Smooth muscle cell of the brain vasculature (primary cell): ENCODE data around the gene FCHO1.
"Not testable (repeated sequence)": the region's sequence is repeated elsewhere in the genome, so short reads cannot be mapped to it uniquely, and the experiment has no call there.

Source experiments
- DNase-seq: peaks from one replicate; pipeline ENCODE4 v3.0.0-alpha.2; 2012; ENCODE audit warnings: low read depth, low spot score

FCHO1 gene

DNA sequence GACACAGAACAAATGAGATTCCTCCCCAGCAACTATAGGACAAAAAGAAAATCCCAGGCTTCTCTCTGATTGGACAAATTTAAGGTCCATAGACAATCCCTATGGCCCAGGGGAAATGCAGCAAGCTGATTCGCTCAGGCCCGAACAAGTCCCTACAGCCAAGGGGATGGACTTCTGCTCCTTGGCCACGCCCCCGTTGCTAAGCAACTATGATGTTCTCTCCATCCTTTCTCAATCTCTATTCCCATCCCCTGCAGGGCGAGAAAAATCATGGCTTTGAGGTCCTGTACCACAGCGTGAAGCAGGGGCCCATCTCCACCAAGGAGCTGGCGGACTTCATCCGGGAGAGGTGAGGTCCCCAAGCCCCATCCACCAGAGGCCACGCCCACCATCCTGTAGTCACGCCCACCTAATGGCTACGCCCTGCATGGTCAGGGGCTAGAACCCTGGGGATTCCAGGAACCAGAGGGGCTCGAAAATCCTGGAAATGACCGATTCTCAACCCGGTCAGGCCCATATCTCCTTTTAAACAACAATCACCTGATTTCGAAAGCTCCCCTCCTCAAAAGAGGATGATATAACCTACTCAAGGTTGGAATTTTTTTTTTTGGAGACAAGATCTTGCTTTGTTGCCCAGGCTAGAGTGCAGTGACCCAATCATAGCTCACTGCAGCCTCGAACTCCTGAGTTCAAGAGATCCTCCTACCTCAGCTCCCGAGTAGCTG lies 11.4 kb downstream of the FCHO1 start:
- no peak for DNase-seq

DNA sequence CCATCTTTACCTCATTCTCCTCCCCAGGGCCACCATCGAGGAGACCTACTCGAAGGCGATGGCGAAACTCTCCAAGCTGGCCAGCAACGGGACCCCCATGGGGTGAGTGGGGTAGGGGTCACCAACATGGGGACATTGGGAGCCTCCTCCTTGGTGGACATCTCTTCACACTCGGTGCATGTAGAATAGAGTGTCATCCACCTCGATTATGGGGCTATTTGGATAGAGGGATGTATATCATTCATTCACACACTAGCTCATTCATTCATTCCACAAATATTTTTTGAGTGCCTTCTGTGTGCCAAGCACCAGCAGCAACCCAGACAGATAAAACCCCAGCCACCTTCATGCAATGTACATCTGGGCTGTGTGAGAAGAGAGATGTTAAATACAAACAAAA lies 13.1 kb downstream of the FCHO1 start:
- DNase-seq = no peak

DNA sequence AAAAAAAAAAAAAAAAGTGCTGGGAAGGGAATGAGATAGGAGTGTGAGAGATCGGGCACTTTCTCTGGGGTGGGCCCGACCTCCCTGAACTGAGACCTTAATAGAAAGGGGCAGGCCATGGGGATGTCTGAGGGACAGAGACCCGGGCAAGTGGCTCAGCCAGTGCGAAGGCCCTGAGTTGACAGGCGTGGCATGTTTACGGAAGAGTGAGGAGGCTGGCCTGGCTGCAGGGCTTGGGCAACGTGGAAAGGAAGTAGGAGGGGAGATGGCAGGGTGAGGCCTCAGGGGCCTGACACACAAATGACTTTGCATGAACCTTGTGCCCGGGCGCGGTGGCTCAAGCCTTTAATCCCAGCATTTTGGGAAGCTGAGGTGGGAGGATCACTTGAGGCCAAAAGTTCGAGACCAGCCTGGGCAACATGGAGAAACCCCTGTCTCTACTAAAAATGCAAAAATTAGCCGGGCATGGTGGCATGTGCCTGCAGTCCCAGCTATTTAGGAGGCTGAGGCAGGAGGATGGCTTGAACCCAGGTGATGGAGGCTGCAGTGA lies 13.9 kb downstream of the FCHO1 start:
- DNase-seq = no peak

DNA sequence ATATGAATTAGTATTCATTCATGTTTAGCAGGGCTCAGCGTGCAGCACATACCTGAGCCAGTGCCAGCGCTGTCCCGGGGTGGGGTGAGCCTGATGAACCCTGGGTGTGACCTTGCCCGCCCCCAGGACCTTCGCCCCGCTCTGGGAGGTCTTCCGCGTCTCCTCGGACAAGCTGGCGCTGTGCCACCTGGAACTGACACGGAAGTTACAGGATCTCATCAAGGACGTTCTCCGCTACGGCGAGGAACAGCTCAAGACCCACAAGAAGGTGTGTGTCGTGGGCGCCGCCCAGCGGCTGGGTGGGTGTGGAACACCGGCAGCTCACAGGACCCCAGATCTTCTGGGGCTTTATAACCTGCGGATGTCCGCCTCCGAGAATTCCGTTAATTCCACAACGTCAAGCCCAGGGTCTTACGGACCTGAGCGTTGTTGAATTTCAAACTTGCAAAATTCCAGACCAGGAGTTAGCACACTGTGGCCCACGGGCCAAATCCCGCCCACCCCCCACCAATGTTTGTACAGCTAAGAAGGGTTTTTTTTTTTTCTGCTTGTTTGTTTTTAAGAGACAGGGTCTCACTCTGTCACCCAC lies 15.4 kb downstream of the FCHO1 start:
- peak; percentile 44 for DNase-seq

DNA sequence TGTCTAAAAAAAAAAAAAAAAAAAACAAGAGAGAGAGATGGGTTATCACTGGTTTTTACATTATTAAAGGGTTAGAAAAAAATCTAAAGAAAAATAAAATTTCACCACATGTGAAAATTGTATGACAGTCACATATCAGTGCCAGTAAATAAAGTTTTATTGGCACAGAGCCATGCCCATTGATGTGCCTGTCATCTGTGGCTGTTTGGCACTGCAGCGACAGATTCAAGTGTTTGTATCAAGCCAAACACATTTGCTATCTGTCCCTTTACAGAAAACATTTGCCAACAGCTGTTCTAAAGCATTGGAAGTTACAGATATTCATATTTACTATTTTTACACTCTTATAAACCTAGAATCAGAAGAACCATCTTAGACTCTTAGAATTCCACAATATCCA lies 16.3 kb downstream of the FCHO1 start:
- DNase-seq = no peak

DNA sequence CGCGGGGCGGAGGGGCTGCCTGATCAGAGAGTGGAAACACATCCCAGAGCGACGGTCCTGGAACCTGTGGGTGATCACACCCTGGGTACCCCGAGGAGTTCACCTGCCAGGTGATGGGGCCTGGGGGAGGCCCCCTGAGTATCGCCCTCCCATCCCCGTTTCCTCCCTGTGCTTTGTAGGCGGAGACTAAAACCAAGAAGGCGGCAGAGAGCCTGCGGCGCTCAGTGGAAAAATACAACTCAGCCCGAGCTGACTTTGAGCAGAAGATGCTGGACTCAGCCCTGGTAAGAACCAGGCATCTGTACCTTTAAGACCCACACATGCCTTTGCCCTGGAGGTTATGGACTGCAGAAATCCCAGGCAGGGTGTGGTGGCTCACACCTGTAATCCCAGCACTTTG lies 19.3 kb downstream of the FCHO1 start:
- DNase-seq = no peak

DNA sequence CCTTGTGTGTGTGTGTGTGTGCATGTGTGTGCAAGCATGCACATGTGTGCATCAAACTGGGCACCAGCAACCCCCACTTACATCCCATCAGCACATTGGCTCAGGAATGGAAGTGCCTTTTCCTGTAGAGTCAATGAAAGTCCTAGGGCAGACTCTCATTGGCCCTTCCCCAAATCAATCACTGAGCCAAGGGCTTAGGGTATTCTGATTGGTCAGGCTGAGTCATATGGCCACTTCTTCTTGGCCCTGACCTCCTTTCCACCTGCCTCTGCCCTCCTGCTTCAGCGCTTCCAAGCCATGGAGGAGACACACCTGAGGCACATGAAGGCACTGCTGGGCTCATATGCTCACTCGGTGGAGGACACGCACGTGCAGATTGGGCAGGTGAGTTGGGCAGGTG lies 20.9 kb downstream of the FCHO1 start:
- DNase-seq = no peak

DNA sequence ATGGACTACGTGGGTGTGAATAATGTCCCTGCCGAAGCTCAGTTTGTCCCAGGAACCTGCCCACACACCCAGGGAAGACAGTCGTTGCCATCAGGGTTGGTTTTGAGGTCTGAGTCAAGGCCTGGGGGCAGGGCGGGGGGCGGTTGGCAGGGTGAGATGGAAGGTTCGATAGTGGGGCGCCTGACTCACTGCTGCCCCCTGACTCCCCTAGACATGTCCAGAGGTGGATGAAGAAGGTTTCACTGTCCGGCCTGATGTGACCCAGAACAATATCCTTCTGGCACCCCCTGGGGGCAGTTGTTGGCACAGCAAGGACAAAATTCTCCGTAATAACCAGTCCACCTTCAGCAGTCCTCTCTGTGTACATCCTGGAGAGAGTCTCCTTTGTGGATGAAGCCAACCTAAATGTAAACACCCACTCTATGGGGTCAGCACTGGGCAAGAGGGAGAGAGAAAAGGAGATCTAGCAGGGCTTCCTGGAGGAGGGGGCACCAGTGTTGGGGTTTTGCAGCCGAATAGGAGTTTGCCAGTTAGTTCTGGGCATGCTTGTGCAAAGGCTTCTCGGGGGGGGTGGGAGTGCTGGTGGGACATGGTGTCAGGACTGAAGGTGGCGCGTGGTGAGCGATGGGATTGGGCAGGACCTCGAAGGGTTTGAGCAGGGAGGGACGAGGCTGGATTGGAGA lies 24.1 kb downstream of the FCHO1 start:
- DNase-seq = no peak

DNA sequence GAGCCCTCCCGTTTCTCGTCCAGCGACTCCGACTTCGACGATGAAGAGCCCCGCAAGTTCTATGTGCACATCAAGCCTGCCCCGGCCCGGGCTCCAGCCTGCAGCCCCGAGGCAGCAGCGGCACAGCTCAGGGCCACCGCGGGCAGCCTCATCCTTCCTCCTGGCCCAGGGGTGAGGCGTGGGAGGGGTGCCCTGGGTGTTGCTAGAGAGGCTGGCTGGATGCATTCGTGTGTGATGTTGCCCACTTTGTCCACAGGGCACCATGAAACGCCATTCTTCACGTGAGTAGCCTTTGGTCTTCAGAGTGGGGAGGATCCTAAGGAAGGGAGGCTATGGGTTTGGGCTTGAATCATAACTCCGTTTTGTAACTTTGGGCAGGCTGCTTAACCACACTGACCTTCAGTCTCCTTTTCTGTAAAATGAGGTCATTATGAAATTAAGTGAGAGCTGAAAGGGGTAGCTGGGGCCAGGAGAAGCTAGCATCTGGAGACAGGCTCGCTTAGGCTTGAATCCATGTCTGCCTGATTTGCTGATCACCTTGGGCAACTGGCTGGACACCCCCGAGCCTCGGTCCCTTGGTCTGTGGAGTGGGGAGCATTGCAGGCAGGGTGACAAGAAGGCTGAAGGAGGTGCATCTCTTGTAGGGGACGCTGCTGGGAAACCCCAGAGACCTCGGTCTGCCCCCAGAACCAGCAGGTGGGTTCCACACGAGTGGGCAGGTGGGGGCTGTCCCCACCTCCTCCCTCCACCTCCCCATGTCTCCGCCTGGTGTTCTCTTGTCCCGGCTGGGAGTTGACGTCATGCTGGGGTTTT lies 24.9 kb downstream of the FCHO1 start:
- DNase-seq = no peak

DNA sequence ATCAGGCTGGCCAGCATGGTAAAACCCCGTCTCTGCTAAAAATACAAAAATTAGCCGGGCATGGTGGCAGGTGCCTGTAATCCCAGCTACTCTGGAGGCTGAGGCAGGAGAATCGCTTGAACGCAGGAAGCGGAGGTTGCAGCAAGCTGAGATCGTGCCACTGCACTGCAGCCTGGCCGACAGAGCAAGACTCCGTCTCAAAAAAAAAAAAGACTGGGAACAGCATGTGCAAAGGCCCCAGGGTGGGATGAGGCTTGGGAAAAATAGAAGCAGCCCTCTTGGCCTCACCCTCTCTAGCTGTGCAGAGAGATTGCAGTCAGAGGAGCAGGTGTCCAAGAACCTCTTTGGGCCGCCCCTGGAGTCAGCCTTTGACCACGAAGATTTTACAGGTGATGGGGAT lies 26.6 kb downstream of the FCHO1 start:
- DNase-seq = not testable (repeated sequence)

DNA sequence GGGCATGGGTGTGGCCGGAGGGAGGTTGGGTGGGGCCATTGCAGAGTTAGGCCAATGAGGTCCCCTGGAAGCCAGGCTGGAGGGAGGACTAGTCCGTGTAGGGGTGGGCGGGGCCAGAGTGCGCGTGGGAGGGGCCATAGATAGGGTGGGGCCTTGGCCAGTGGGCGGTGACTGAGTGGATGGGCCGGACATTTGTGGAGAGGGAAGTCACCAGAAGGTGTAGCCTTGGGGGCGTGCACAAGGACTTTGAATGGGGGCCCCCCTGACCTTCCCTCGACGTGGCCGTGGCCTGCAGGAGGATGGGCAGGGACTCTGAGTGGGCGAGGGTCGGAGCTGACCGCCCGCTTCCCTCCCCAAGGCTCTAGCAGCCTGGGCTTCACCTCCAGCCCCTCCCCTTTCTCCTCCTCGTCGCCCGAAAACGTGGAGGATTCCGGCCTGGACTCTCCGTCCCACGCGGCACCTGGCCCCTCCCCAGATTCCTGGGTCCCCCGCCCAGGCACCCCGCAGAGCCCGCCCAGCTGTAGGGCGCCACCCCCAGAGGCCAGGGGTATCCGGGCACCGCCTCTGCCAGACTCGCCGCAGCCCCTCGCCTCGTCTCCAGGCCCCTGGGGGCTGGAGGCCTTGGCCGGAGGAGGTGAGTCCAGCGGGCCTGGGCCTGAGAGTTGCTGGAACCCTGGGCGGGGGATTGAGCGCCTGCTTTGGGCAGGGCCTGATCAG lies 27.1 kb downstream of the FCHO1 start:
- no peak for DNase-seq

DNA sequence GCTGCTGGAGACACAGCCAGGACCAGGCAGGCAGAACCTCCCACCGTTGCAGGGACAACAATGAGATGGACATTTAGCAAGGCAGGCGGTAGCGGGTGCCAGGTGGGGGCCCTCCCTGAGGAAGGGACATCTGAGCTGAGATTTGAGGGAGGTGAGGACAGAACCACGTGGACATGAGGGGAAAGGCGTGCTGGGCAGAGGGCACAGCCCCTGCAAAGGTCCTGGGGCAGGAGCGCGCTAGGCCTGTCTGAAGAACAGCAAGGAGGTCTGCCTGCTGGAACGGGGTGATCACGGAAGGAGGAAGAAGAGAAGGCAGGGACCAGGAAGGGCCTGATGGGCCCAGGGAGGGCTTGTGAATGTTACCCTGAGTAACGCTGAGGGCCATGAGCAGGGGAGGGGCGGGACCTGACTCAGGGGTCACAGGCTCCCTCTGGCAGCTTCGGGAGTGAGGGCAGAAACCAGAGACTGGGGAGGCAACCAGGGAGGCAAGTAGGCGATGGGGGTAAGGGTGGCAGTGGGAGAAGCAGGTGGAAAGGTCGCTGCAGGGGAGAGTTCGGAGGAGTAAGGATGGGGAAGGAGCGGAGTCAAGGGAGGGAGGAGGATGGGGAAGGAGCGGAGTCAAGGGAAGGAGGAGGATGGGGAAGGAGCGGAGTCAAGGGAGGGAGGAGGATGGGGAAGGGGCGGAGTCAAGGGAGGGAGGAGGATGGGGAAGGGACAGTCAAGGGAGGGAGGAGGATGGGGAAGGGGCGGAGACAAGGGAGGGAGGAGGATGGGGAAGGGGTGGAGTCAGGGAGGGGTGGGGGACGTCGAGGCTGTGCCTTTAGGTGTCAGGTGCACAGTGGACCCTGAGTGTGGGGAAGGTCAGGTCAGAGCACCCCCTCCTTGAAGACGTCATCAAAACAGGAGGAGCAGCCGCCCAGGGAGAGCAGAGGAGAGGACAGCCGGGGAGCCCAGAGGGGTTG lies 28.0 kb downstream of the FCHO1 start:
- DNase-seq = no peak

DNA sequence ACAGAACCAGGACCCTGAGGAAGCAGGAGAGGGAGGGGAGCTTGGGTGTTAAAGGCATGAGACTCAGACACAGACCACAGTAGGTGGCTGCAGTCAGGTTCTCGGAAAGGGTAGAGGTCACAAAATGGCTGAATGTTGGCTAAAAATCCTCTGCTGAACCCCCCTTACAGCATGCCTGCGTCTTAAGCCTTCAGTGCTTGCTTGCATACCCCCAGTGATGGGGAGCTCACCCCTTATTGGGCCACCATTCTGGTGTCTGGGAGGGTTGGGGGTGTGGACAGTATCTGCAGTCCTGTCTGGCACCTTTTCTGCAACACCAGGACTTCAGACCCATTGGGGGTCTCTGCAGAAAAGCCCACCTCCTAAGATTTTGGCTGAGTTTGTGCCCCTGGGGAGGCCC lies 29.5 kb downstream of the FCHO1 start:
- no peak for DNase-seq

DNA sequence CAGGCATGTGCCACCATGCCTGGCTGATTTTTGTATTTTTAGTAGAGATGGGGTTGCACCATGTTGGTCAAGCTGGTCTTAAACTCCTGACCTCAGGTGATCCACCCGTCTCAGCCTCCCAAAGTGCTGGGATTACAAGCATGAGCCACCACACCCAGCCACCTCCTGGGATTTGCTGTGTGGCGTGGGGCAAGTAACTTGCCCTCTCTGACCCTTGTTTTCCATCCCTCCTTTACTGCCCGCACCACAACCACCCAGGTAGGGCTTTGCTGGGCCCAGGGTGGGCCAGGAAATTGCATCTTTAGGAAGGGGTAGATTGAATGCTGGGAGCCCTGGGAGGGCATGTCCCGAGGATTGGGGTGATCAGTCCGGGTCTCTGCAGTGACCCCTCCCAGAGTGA lies 32.4 kb downstream of the FCHO1 start:
- not testable (repeated sequence) for DNase-seq

DNA sequence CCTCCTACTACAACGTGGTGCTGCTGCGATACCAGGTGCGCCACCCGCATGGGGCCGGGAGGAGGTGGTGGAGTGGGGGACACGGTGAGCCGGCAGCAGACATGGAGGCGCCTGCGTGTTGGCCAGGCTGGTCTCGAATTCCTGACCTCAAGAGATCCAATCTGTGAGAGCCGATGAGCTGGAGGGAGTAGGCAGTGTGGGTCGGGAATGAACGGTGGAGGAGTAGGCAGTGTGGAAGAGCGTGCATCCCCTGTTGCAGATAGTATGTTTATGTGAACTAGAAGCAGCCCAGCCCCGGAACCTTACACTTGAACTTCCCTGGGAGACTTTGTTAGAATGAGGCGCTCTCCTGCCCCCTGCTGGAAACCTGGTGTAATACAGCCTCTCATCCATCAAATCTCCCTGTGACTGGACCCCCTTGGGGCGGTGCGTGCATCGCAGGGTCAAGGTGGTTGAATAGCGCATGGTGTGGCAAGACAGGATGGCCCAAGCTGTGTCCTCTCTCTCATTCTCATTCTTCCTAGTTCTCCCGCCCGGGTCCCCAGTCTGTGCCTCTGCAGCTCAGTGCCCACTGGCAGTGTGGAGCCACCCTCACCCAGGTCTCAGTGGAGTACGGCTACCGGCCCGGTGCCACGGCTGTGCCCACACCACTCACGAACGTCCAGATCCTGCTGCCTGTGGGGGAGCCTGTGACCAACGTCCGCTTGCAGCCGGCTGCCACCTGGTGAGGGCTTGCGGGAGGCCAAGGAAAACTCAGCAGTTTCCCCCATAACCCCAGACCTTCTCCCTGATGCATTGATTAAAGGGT lies 33.1 kb downstream of the FCHO1 start:
- peak; percentile 29 for DNase-seq

DNA sequence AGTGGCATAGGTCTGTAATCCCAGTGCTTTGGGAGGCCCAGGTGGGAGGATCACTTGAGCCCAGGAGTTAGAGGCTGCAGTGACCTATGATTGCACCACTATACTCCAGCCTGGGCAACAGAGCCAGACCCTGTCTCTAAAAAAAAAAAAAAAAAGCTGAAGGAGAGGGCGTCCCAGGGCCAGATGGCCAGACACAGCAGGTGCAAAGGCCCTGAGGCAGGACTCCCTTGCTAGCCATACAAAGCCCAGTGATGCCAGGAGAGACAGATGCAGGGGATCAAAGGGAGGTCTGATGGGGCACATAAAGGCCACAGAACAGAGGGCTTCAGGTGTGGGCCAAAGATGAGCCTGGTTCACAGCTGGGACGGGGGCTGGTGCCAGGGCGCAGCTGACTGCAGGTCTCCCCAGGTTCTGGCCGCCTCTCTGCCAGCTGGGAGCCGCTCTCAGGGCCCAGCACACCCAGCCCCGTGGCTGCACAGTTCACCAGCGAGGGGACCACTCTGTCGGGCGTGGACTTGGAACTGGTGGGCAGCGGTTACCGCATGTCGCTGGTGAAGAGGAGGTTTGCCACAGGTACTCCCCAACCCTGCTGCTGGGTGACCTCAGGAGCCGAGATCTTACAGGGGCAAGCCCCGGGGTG lies 36.1 kb downstream of the FCHO1 start:
- DNase-seq = no peak

DNA sequence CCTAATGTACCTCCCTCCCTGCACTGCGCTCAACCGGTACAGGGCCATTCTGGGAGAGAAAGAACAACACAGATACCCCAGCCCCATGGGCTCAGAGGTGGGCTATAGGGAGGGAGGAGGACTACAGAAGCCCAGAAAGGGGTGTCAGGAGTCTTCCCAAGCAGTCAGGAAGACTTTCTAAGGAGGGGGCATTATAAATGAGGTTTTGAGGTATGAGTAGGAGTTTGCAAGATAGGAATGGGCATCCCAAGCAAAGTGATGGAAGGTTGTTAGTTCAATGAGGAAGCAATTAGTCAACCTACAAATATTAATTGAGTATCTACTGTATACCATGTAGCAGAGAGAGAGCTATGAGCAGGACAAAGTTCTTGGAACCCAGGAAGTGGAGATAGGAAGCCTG lies 37.4 kb downstream of the FCHO1 start:
- no peak for DNase-seq

DNA sequence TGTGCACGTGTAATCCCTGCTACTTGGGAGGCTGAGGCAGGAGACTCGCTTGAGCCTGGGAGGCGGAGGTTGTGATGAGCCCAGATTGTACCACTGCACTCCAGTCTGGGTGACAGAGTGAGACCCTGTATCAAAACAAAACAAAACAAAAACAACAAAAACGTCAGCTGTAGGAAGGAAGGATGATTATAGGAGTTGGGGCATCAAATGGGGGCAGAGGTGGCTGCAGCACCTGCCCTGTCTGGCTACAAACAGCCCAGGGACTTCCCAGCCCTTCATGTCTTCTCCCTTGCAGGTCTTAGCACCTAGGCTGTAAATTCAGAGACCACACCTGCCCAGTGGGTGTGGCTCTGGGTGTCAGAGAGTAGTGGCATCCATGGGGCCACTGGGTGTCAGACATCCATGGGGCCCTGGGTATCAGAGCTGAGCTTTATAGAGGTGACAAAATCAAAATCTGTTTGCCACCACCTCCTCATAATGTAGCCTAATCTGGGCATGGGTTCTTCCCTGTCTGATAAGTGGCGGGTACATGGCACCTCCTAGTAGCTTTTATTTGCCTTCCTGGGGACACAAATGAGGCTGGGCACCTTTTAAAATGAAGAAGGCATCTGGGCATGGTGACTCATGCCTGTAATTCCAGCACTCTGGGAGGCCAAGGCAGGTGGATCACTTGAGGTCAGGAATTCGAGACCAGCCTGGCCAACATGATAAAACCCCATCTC lies 38.9 kb downstream of the FCHO1 start:
- DNase-seq = no peak
